GM23338 (cell line): Measurements from ENCODE around the gene AFF2.

ENCODE experiments used
- CREB1 ChIP-seq: fragments of 250-450 bp; sonication (Bioruptor Pico); IDR thresholded peaks from 2 replicates; pipeline ENCODE4 v1.5.0; 2020; ENCODE audit warnings: low read depth, mild to moderate bottlenecking, moderate library complexity
- ETS1 ChIP-seq: IDR thresholded peaks from 2 replicates; pipeline ENCODE4 v1.6.1; 2016; ENCODE audit warnings: antibody characterized with exemption
- EZH2 ChIP-seq: fragments of 200-600 bp; sonication (generic); IDR thresholded peaks from one replicate; pipeline ENCODE4 v1.8.0; 2017; ENCODE audit warnings: antibody characterized with exemption, mild to moderate bottlenecking, low read depth; ENCODE audit not compliant: unreplicated experiment
- EZH2phosphoT487 ChIP-seq: fragments of 200-600 bp; sonication (generic); IDR thresholded peaks from one replicate; pipeline ENCODE4 v1.8.1; 2018; ENCODE audit warnings: antibody characterized with exemption; ENCODE audit not compliant: unreplicated experiment
- JUNB ChIP-seq: IDR thresholded peaks from one replicate; pipeline ENCODE4 v1.6.1; 2016; ENCODE audit warnings: antibody characterized with exemption; ENCODE audit not compliant: unreplicated experiment
- POLR2AphosphoS5 ChIP-seq: IDR thresholded peaks from 2 replicates; pipeline ENCODE4 v1.6.1; 2016; ENCODE audit warnings: antibody characterized with exemption, low read depth
- REST ChIP-seq: IDR thresholded peaks from one replicate; pipeline ENCODE4 v1.6.1; 2018; ENCODE audit warnings: antibody characterized with exemption; ENCODE audit not compliant: unreplicated experiment
- STAT1 ChIP-seq: IDR thresholded peaks from one replicate; pipeline ENCODE4 v1.6.1; 2016; ENCODE audit warnings: antibody characterized with exemption; ENCODE audit not compliant: unreplicated experiment
- ZNF114 ChIP-seq: fragments of 250-450 bp; sonication (Bioruptor Pico); IDR thresholded peaks from 2 replicates; pipeline ENCODE4 v1.5.0; 2020; ENCODE audit warnings: mild to moderate bottlenecking, moderate library complexity
- ZNF462 ChIP-seq: fragments of 250-450 bp; sonication (Bioruptor Pico); IDR thresholded peaks from 2 replicates; pipeline ENCODE4 v1.5.0; 2020; ENCODE audit warnings: mild to moderate bottlenecking, moderate library complexity
- TF ChIP-seq, protein P1 (sequence below), 2 experiments: fragments of 200-600 bp in 1 of 2; sonication (generic) in 1 of 2; conservative IDR thresholded peaks; 2 replicates each; pipeline versions ENCODE4 v1.5.1 to v1.6.1; 2016 to 2017; ENCODE audit warnings: antibody characterized with exemption in 2 of 2, low read depth in 2 of 2, mild to moderate bottlenecking in 2 of 2, moderate library complexity in 1 of 2

DNA sequence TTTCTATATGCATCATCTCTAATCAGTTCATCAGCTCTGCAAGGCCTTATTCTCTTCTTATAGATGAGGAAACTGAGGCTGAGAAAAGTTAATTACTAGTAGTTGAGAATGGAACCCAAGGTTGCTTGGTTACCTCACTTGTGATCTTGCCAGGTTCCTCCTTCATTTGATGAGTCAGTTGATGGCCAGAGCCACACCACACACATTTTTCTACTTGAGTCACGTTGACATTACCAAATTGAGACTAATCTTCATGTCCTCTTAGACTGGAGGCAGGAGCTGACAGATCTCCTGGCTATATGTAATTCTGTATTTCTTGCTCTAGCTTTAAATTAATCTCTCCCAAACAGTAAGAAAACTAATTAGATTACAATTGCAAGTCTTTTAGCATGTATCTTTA lies 428.4 kb downstream of the AFF2 start:
- TF ChIP-seq, protein P1, sequence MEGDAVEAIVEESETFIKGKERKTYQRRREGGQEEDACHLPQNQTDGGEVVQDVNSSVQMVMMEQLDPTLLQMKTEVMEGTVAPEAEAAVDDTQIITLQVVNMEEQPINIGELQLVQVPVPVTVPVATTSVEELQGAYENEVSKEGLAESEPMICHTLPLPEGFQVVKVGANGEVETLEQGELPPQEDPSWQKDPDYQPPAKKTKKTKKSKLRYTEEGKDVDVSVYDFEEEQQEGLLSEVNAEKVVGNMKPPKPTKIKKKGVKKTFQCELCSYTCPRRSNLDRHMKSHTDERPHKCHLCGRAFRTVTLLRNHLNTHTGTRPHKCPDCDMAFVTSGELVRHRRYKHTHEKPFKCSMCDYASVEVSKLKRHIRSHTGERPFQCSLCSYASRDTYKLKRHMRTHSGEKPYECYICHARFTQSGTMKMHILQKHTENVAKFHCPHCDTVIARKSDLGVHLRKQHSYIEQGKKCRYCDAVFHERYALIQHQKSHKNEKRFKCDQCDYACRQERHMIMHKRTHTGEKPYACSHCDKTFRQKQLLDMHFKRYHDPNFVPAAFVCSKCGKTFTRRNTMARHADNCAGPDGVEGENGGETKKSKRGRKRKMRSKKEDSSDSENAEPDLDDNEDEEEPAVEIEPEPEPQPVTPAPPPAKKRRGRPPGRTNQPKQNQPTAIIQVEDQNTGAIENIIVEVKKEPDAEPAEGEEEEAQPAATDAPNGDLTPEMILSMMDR (conservative IDR thresholded peaks at IDR 0.05; ENCODE audit: low read depth in 2 of 2) = no peak
- TF ChIP-seq REST (no peak), POLR2AphosphoS5 (no peak), JUNB (no peak), STAT1 (no peak), EZH2phosphoT487 (no peak), EZH2 (no peak), ZNF462 (CRISPR knock-in tag) (no peak), CREB1 (CRISPR knock-in tag) (no peak), ZNF114 (CRISPR knock-in tag) (no peak), ETS1 (no peak)
